HEK293 (cell line): ENCODE results near the gene TACC2.

Source experiments
- ATF2 ChIP-seq: fragments of 450-650 bp; formaldehyde crosslinking; IDR thresholded peaks from 2 replicates; pipeline ENCODE4 v1.5.1; 2016; ENCODE audit warnings: missing biosample characterization, missing genetic modification characterization, low read depth
- CTCF ChIP-seq: fragments of 450-650 bp; formaldehyde crosslinking; IDR thresholded peaks from 2 replicates; pipeline ENCODE4 v1.5.1; 2016; ENCODE audit warnings: missing biosample characterization, missing genetic modification characterization
- GLIS1 ChIP-seq: fragments of 450-650 bp; formaldehyde crosslinking; IDR thresholded peaks from 2 replicates; pipeline ENCODE4 v1.5.1; 2016; ENCODE audit warnings: missing biosample characterization, missing genetic modification characterization
- KLF9 ChIP-seq: fragments of 450-650 bp; formaldehyde crosslinking; IDR thresholded peaks from 2 replicates; pipeline ENCODE4 v1.5.1; 2016; ENCODE audit warnings: missing biosample characterization, missing genetic modification characterization, low read depth
- PATZ1 ChIP-seq: fragments of 450-650 bp; formaldehyde crosslinking; IDR thresholded peaks from 2 replicates; pipeline ENCODE4 v1.5.1; 2016; ENCODE audit warnings: missing biosample characterization, missing genetic modification characterization
- PBX3 ChIP-seq: sonication (generic); formaldehyde crosslinking; IDR thresholded peaks from 2 replicates; pipeline ENCODE4 v1.8.1; 2022; ENCODE audit warnings: mild to moderate bottlenecking, moderate library complexity, missing genetic modification reagents
- REST ChIP-seq: fragments of 450-650 bp; formaldehyde crosslinking; IDR thresholded peaks from 2 replicates; pipeline ENCODE4 v1.5.1; 2016; ENCODE audit warnings: missing biosample characterization, missing genetic modification characterization
- TCF7L2 ChIP-seq: IDR thresholded peaks from 2 replicates; pipeline ENCODE4 v1.6.1; 2011; ENCODE audit warnings: low read depth, mild to moderate bottlenecking, inconsistent platforms, low read length, moderate library complexity, borderline replicate concordance
- ZBTB6 ChIP-seq: fragments of 450-650 bp; formaldehyde crosslinking; IDR thresholded peaks from 2 replicates; pipeline ENCODE4 v1.5.1; 2017; ENCODE audit warnings: missing biosample characterization, missing genetic modification characterization
- ZNF530 ChIP-seq: fragments of 450-650 bp; formaldehyde crosslinking; IDR thresholded peaks from 2 replicates; pipeline ENCODE4 v1.5.1; 2016; ENCODE audit warnings: low read depth, missing biosample characterization, missing genetic modification characterization
- ZNF548 ChIP-seq: fragments of 450-650 bp; formaldehyde crosslinking; IDR thresholded peaks from 2 replicates; pipeline ENCODE4 v1.5.1; 2016; ENCODE audit warnings: missing biosample characterization, missing genetic modification characterization

- TF ChIP-seq ATF2 (tag by site-specific recombination) (no peak), ZBTB6 (tag by site-specific recombination) (no peak), REST (tag by site-specific recombination) (no peak), CTCF (tag by site-specific recombination) (no peak), ZNF530 (tag by site-specific recombination) (no peak), TCF7L2 (no peak), PATZ1 (tag by site-specific recombination) (no peak), ZNF548 (tag by site-specific recombination) (no peak), KLF9 (tag by site-specific recombination) (no peak), GLIS1 (tag by site-specific recombination) (no peak), PBX3 (CRISPR knock-in tag) (no peak)
Measured at GRCh38 chr10:122096705-122097104, 107.7 kb downstream of the TACC2 start.
